Measurements from ENCODE around the gene IL34. TPM values are rescaled to one million over a fixed set of nuclear protein-coding genes. Genes with fewer than 3 reads are reported as not detected.

The IL34 gene
- total and polyA plus RNA-seq, 2 of the 13 experiments (the other 11 are each of a cell fraction or from before 2014, with no cell fraction given) = 1.2 to 1.3 TPM

DNA sequence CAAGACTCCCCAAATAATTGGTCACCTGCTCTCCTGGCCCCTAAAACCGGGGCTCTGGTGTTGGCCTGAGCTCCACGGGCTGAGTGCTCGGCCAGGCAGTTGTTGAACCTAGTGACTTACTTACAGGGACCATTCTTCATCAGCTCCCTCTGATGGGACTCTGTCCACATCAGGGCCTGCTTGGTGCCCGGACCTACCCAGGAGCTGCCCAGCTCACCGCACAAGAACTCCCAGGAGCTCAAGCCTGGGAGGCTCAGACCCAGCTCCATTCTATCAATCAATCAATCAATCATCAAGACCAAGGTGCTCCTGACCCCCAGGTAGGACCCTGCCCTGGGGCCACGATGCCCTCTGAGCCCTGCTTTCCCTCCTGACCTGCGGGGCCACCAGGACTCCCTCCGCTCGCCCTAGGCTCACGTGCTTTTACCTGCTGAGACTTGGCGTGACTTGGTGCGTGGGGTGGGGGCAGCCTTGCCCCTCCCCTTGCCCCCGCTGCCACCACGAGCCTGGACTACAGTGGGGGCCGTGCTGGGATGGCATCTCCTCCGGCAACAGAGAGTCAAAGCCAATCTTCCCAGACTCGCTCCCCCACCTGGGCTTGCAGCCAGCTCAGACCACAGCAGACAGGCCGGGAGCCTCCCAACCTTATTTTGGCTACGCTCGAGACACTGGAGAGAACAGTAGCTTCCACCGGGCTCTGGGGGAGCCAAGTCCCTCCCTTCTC lies 15.7 kb downstream of the IL34 start (continued):
- TF ChIP-seq NFAT5 (CRISPR knock-in tag; IDR thresholded peaks at IDR 0.05) (no peak; the same call in 1 of the 2 replicates), THAP11 (CRISPR knock-in tag; IDR thresholded peaks at IDR 0.05) (no peak), SMYD3 (CRISPR knock-in tag; IDR thresholded peaks at IDR 0.05) (no peak), ELF1 (CRISPR knock-in tag; IDR thresholded peaks at IDR 0.05) (no peak), CCAR2 (optimal IDR thresholded peaks at IDR 0.05; ENCODE audit: low read depth, low read length) (no peak), ZNF468 (CRISPR knock-in tag; IDR thresholded peaks at IDR 0.05) (no peak), ARNTL (CRISPR knock-in tag; IDR thresholded peaks at IDR 0.05) (no peak), RELA (CRISPR knock-in tag; IDR thresholded peaks at IDR 0.05) (no peak), ZNF414 (CRISPR knock-in tag; IDR thresholded peaks at IDR 0.05) (no peak), KLF13 (CRISPR knock-in tag; IDR thresholded peaks at IDR 0.05) (peak; percentile 84; the same call in 1 of the 2 replicates), CEBPG (CRISPR knock-in tag; IDR thresholded peaks at IDR 0.05) (no peak), SIX1 (CRISPR knock-in tag; IDR thresholded peaks at IDR 0.05; ENCODE audit: borderline replicate concordance) (no peak), ZFP82 (CRISPR knock-in tag; IDR thresholded peaks at IDR 0.05; ENCODE audit: borderline replicate concordance) (no peak), HNRNPUL1 (IDR thresholded peaks at IDR 0.05; ENCODE audit: low read depth, low read length) (no peak), JUN (CRISPR knock-in tag; IDR thresholded peaks at IDR 0.05) (no peak)
- TF ChIP-seq, protein P1, sequence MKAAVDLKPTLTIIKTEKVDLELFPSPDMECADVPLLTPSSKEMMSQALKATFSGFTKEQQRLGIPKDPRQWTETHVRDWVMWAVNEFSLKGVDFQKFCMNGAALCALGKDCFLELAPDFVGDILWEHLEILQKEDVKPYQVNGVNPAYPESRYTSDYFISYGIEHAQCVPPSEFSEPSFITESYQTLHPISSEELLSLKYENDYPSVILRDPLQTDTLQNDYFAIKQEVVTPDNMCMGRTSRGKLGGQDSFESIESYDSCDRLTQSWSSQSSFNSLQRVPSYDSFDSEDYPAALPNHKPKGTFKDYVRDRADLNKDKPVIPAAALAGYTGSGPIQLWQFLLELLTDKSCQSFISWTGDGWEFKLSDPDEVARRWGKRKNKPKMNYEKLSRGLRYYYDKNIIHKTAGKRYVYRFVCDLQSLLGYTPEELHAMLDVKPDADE (CRISPR knock-in tag; IDR thresholded peaks at IDR 0.05) = no peak
- TF ChIP-seq, protein P2, sequence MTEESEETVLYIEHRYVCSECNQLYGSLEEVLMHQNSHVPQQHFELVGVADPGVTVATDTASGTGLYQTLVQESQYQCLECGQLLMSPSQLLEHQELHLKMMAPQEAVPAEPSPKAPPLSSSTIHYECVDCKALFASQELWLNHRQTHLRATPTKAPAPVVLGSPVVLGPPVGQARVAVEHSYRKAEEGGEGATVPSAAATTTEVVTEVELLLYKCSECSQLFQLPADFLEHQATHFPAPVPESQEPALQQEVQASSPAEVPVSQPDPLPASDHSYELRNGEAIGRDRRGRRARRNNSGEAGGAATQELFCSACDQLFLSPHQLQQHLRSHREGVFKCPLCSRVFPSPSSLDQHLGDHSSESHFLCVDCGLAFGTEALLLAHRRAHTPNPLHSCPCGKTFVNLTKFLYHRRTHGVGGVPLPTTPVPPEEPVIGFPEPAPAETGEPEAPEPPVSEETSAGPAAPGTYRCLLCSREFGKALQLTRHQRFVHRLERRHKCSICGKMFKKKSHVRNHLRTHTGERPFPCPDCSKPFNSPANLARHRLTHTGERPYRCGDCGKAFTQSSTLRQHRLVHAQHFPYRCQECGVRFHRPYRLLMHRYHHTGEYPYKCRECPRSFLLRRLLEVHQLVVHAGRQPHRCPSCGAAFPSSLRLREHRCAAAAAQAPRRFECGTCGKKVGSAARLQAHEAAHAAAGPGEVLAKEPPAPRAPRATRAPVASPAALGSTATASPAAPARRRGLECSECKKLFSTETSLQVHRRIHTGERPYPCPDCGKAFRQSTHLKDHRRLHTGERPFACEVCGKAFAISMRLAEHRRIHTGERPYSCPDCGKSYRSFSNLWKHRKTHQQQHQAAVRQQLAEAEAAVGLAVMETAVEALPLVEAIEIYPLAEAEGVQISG (CRISPR knock-in tag; IDR thresholded peaks at IDR 0.05) = no peak
- TF ChIP-seq, protein P3, sequence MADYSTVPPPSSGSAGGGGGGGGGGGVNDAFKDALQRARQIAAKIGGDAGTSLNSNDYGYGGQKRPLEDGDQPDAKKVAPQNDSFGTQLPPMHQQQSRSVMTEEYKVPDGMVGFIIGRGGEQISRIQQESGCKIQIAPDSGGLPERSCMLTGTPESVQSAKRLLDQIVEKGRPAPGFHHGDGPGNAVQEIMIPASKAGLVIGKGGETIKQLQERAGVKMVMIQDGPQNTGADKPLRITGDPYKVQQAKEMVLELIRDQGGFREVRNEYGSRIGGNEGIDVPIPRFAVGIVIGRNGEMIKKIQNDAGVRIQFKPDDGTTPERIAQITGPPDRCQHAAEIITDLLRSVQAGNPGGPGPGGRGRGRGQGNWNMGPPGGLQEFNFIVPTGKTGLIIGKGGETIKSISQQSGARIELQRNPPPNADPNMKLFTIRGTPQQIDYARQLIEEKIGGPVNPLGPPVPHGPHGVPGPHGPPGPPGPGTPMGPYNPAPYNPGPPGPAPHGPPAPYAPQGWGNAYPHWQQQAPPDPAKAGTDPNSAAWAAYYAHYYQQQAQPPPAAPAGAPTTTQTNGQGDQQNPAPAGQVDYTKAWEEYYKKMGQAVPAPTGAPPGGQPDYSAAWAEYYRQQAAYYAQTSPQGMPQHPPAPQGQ (CRISPR knock-in tag; IDR thresholded peaks at IDR 0.05; ENCODE audit: borderline replicate concordance) = no peak
